GM12873 (cell line): ENCODE results near the gene MRPL43.

ENCODE experiments used
- CTCF ChIP-seq: IDR thresholded peaks from 2 replicates; pipeline ENCODE4 v1.5.1; 2012; ENCODE audit warnings: low read depth, mild to moderate bottlenecking, moderate library complexity, low read length, control low read depth; ENCODE audit not compliant: insufficient read depth; ENCODE audit errors: missing control alignments

MRPL43 gene

GRCh38 chr10:100993986-100994708 is 6.8 kb upstream of the MRPL43 start:
- TF ChIP-seq CTCF = peak; percentile 43

GRCh38 chr10:100989088-100989487 is 1.8 kb upstream of the MRPL43 start:
- no peak for TF ChIP-seq CTCF

- TF ChIP-seq CTCF = no peak
Measured at GRCh38 chr10:100988166-100988565, 869 bp upstream of the MRPL43 start.

- TF ChIP-seq CTCF = no peak
Measured at GRCh38 chr10:100987685-100988049, 370 bp upstream of the MRPL43 start.

GRCh38 chr10:100986623-100986951 is 710 bp downstream of the MRPL43 start:
- no peak for TF ChIP-seq CTCF

- no peak for TF ChIP-seq CTCF
Measured at GRCh38 chr10:100985336-100985735, 2.0 kb downstream of the MRPL43 start.

GRCh38 chr10:100984672-100985177 is 2.6 kb downstream of the MRPL43 start:
- TF ChIP-seq CTCF = no peak
